Endothelial cell of umbilical vein (primary cell): ENCODE data around the gene ZBTB46. TPM values are rescaled to one million over a fixed set of nuclear protein-coding genes. Genes with fewer than 3 reads are reported as not detected.

ENCODE experiments used
- BruUV-seq: library from RNA; stranded (reverse); fragments of 400-500 nt; replicated peaks from 2 replicates; lab custom pipeline; 2021; lab: Mats Ljungman, UMichigan
- CTCF ChIA-PET: fragments of 300-600, 350-600 bp; sonication (Branson Sonifier 250); formaldehyde crosslinking; loops from one replicate; lab custom pipeline; 2021; ENCODE audit warnings: antibody characterized with exemption, inconsistent platforms; lab: Charles Lee
- POLR2A ChIA-PET: fragments of 300-600, 350-600 bp; sonication (Branson Sonifier 250); formaldehyde crosslinking; loops from one replicate; lab custom pipeline; 2021; ENCODE audit warnings: antibody characterized with exemption, inconsistent platforms; lab: Charles Lee
- DNase-seq: peaks from one replicate; pipeline ENCODE4 v3.0.0-alpha.2; 2011; ENCODE audit warnings: low read depth, low spot score
- FAIRE-seq: peaks from 2 replicates; lab custom pipeline; 2011; peaks lifted over from hg19 to GRCh38; lab: Jason Lieb, UNC
- H2AFZ ChIP-seq: 2 replicates; pipeline ENCODE4 v1.6.0; 2012; ENCODE audit warnings: low read depth, low read length, control low read depth, inconsistent platforms
- H3K27ac ChIP-seq: 2 replicates; pipeline ENCODE4 v1.5.1; 2011; ENCODE audit warnings: low read depth, mild to moderate bottlenecking, control low read depth, low read length, moderate library complexity; ENCODE audit not compliant: insufficient read depth
- H3K27me3 ChIP-seq, 2 experiments: 2 replicates each; pipeline versions ENCODE4 v1.6.0 to v1.6.1; 2011; ENCODE audit warnings: low read length in 2 of 2, mixed read lengths in 1 of 2; ENCODE audit not compliant: control insufficient read depth in 2 of 2, insufficient read depth in 2 of 2
- H3K36me3 ChIP-seq, 2 experiments: 2 replicates in 1 of 2; 3 replicates in 1 of 2; pipeline ENCODE4 v1.5.1; 2011; ENCODE audit warnings: low read length in 2 of 2, mild to moderate bottlenecking in 1 of 2, moderate library complexity in 1 of 2; ENCODE audit not compliant: control insufficient read depth in 2 of 2, insufficient read depth in 2 of 2; ENCODE audit errors: extremely low read depth in 1 of 2
- H3K4me1 ChIP-seq: 3 replicates; pipeline ENCODE4 v1.5.1; 2011; ENCODE audit warnings: mild to moderate bottlenecking, low read length; ENCODE audit not compliant: control insufficient read depth, insufficient read depth; ENCODE audit errors: extremely low read depth
- H3K4me2 ChIP-seq: 2 replicates; pipeline ENCODE4 v1.6.1; 2011; ENCODE audit warnings: low read length, control low read depth, mixed read lengths; ENCODE audit not compliant: insufficient read depth
- H3K4me3 ChIP-seq, 3 experiments: fragments of 200-600 bp in 1 of 3; sonication (generic), shearing (Covaris generic) in 1 of 3; replicated peaks in 1 of 3; 2 replicates each; pipeline ENCODE4 v1.5.1; 2011 to 2016; ENCODE audit warnings: control low read depth in 3 of 3, low read length in 3 of 3, mild to moderate bottlenecking in 2 of 3, inconsistent platforms in 1 of 3, low read depth in 1 of 3, moderate library complexity in 1 of 3; ENCODE audit not compliant: insufficient read depth in 1 of 3
- H3K79me2 ChIP-seq: 2 replicates; pipeline ENCODE4 v1.6.0; 2012; ENCODE audit warnings: low read length, inconsistent platforms; ENCODE audit not compliant: control insufficient read depth, insufficient read depth
- H3K9ac ChIP-seq: replicated peaks from 2 replicates; pipeline ENCODE3; 2011; ENCODE audit warnings: low read length, control low read depth; ENCODE audit not compliant: insufficient read depth; ENCODE audit errors: extremely low read depth
- H3K9me1 ChIP-seq: replicated peaks from 3 replicates; pipeline ENCODE4 v1.6.0; 2011; ENCODE audit warnings: mild to moderate bottlenecking, low read length; ENCODE audit not compliant: control insufficient read depth, insufficient read depth; ENCODE audit errors: extremely low read depth
- H3K9me3 ChIP-seq: replicated peaks from 2 replicates; pipeline ENCODE4 v1.5.1; 2012; ENCODE audit warnings: low read length, inconsistent platforms; ENCODE audit not compliant: control insufficient read depth, insufficient read depth
- H4K20me1 ChIP-seq: replicated peaks from 2 replicates; pipeline ENCODE3; 2011; ENCODE audit warnings: mild to moderate bottlenecking, low read length; ENCODE audit not compliant: control insufficient read depth, insufficient read depth; ENCODE audit errors: extremely low read depth
- CTCF ChIP-seq, 2 donors: IDR thresholded peaks; 1 replicate in 1 of 2; 2 replicates in 1 of 2; pipeline ENCODE4 v1.5.1; 2011; ENCODE audit warnings: low read length in 2 of 2, mild to moderate bottlenecking in 2 of 2, moderate library complexity in 2 of 2, control low read depth in 1 of 2, inconsistent platforms in 1 of 2, low read depth in 1 of 2; ENCODE audit not compliant: insufficient read depth in 1 of 2; ENCODE audit errors: extremely low read depth in 1 of 2
- EZH2 ChIP-seq: IDR thresholded peaks from 2 replicates; pipeline ENCODE4 v1.6.1; 2012; ENCODE audit warnings: borderline replicate concordance, low read depth, mild to moderate bottlenecking, moderate library complexity, low read length, inconsistent platforms; ENCODE audit not compliant: severe bottlenecking
- FOS ChIP-seq: IDR thresholded peaks from 2 replicates; pipeline ENCODE4 v1.6.1; 2011; ENCODE audit warnings: mild to moderate bottlenecking, low read length, moderate library complexity, borderline replicate concordance; ENCODE audit not compliant: insufficient read depth
- GATA2 ChIP-seq: IDR thresholded peaks from 2 replicates; pipeline ENCODE4 v1.7.0; 2011; ENCODE audit warnings: low read depth, mild to moderate bottlenecking, moderate library complexity, mixed read lengths, low read length; ENCODE audit not compliant: insufficient read length, insufficient read depth
- JUN ChIP-seq: IDR thresholded peaks from 2 replicates; pipeline ENCODE4 v1.6.1; 2011; ENCODE audit warnings: borderline replicate concordance, low read depth; ENCODE audit not compliant: insufficient read length, insufficient read depth
- MAX ChIP-seq: IDR thresholded peaks from 2 replicates; pipeline ENCODE4 v1.6.1; 2011; ENCODE audit not compliant: insufficient read depth, insufficient read length
- MYC ChIP-seq: IDR thresholded peaks from one replicate; pipeline ENCODE4 v1.6.1; 2011; ENCODE audit warnings: mild to moderate bottlenecking, low read depth, low read length
- POLR2A ChIP-seq: IDR thresholded peaks from 2 replicates; pipeline ENCODE4 v1.6.1; 2012; ENCODE audit warnings: low read depth, mild to moderate bottlenecking, control low read depth, low read length
- POLR2AphosphoS5 ChIP-seq: IDR thresholded peaks from 2 replicates; pipeline ENCODE4 v1.6.1; 2012; ENCODE audit warnings: low read depth, mild to moderate bottlenecking, control low read depth, low read length, moderate library complexity; ENCODE audit not compliant: insufficient read depth
- dilution Hi-C: fragments of 300-500 bp; cut with MboI; formaldehyde crosslinking; loops from one replicate; pipeline ENCODE4 v1.15.0; 2019; ENCODE audit warnings: low sequenced_read_pairs; ENCODE audit not compliant: extremely low pct_ligation_motif_present
- intact Hi-C: fragments of 100-400 bp; cut with micrococcal nuclease; formaldehyde crosslinking; loops from one replicate; pipeline ENCODE4 v1.10.0; 2022
- polyA plus RNA-seq, 4 experiments: library from polyadenylated mRNA; depleted of rRNA in 3 of 4; stranded (reverse) in 3 of 4; unstranded in 1 of 4; fragments of >200 nt; gene quantifications; 2 replicates each; pipeline versions ENCODE4 v1.2.1 to v1.2.3, GENCODE V29; 2011 to 2012; ENCODE audit warnings: missing spikeins in 1 of 4
- total RNA-seq: library from RNA; stranded (reverse); gene quantifications from 2 replicates; pipeline ENCODE4 v1.2.3, GENCODE V29; 2021

The ZBTB46 gene
- total and polyA plus RNA-seq, 2 donors (not counting 3 experiments of a cell fraction or from before 2014, with no cell fraction given) = 1.3 to 7.1 TPM

DNA sequence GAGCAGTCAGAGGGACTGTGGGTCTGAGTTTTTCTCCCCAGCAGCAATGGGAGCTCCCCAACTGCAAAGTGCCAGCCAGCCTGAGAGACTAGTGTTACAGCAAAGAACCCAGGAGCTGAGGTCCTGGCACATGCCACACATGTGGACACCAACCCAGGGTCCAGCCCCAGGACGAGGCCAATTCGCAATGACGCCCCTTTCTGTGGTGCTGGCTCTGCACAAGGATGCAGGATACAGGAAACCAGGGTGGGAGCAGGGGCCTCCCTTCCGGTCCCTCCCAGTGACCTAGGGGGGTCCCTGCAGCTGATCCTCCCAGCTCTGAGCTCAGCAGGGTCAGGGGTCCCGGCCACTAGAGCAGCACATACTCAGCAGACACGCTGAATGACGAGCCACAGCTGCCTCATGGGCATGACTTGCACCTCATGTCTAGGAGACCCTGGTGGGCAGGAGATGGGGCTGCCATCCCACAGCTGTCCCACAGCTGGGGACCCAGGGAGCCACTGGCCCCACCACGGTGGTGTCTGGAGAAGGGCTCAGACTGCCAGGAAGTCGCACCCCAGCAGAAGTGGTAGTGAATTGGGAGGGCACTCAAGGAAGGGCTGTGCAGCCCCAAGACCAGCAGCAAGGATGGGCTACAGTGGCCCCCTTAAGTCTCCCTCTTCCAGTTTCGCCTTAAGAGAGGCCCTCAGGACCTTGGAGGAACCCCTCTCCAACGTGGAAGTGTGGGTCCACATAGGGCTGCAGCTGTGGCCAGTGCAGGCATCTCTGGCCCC, 126.9 kb downstream of the ZBTB46 start:
- intact Hi-C loops (no loop called here), dilution Hi-C loops (no loop called here)
- Histone ChIP-seq H3K9me3 (no peaks in the 10 kb centered on the region), H3K36me3 (peaks cover 8 to 21% of the 10 kb centered on the region in 2 experiments), H3K4me3 (no peak overlapping the region), H3K27me3 (no peaks in the 10 kb centered on the region), H2AFZ (no peak overlapping the region), H3K4me1 (peaks cover 19% of the 10 kb centered on the region), H3K79me2 (peaks cover 31% of the 10 kb centered on the region), H4K20me1 (no peaks in the 10 kb centered on the region), H3K27ac (no peak overlapping the region), H3K4me2 (no peak overlapping the region), H3K9me1 (no peaks in the 10 kb centered on the region), H3K9ac (no peak overlapping the region)
- ChIA-PET CTCF (no interaction called here), POLR2A (no interaction called here)
- no peak for FAIRE-seq
- no TSS peak for BruUV-seq
- TF ChIP-seq JUN (no peak), POLR2AphosphoS5 (no peak), FOS (no peak), EZH2 (no peak)
- no peak for DNase-seq

GRCh38 chr20:63703471-63703975, 127.5 kb downstream of the ZBTB46 start:
- no peak overlapping the region for H3K27ac ChIP-seq
- peaks cover 18% of the 10 kb centered on the region for H3K4me1 ChIP-seq
- H4K20me1 ChIP-seq = no peaks in the 10 kb centered on the region
- TF ChIP-seq EZH2 = no peak
- no peak for TF ChIP-seq GATA2
- TF ChIP-seq MAX = no peak
- TF ChIP-seq POLR2AphosphoS5 = no peak
- no peak for TF ChIP-seq POLR2A
- no peak for TF ChIP-seq JUN
- no peak for TF ChIP-seq CTCF (IDR thresholded peaks at IDR 0.05; ENCODE audit: extremely low read depth in 1 of 2, insufficient read depth in 1 of 2, low read depth in 1 of 2, low read length in 2 of 2)
- TF ChIP-seq FOS = no peak
- TF ChIP-seq MYC = no peak
- peaks cover 8 to 17% of the 10 kb centered on the region in 2 experiments for H3K36me3 ChIP-seq
- H3K9me1 ChIP-seq = no peaks in the 10 kb centered on the region
- no peak overlapping the region for H3K4me2 ChIP-seq
- no peaks in the 10 kb centered on the region for H3K9me3 ChIP-seq
- FAIRE-seq = no peak
- H2AFZ ChIP-seq = no peak overlapping the region
- peaks cover 25% of the 10 kb centered on the region for H3K79me2 ChIP-seq
- POLR2A ChIA-PET = no interaction called here
- no peak overlapping the region for H3K9ac ChIP-seq
- intact Hi-C loops (no loop called here), dilution Hi-C loops (no loop called here)
- no peaks in the 10 kb centered on the region for H3K27me3 ChIP-seq
- no peak overlapping the region for H3K4me3 ChIP-seq
- BruUV-seq = no TSS peak
- DNase-seq = no peak
- CTCF ChIA-PET = no interaction called here
